GM18907 (cell line): ENCODE measurements around the gene ZNF711.
"Not testable (repeated sequence)": the region's sequence is repeated elsewhere in the genome, so short reads cannot be mapped to it uniquely, and the experiment has no call there.

ENCODE experiments used
- ATAC-seq: cut with Tn5 transposase; IDR thresholded peaks from one replicate; pipeline ENCODE4 v1.9.1; 2021; ENCODE audit warnings: mild to moderate bottlenecking, moderate library complexity; ENCODE audit not compliant: unreplicated experiment

ZNF711 gene

GRCh38 chrX:85243761-85244449 lies at the start of gene ZNF711, which contains the start of gene SATL1:
ZNF711 (plus strand) TSS chrX:85243991; CDS start chrX:85247573, 3,582 bp downstream.
SATL1 (minus strand) TSS chrX:85243779; CDS start chrX:85108968, 134,811 bp downstream.
- ATAC-seq = peak; percentile 70

GRCh38 chrX:85196319-85196718 lies 47.5 kb upstream of the ZNF711 start:
- no peak for ATAC-seq

GRCh38 chrX:85203461-85203970 lies 40.3 kb upstream of the ZNF711 start:
- ATAC-seq = no peak

- no peak for ATAC-seq
Observed at GRCh38 chrX:85213792-85214530, 29.8 kb upstream of the ZNF711 start.

- no peak for ATAC-seq
Observed at GRCh38 chrX:85215946-85216345, 27.8 kb upstream of the ZNF711 start.

- ATAC-seq = no peak
Observed at GRCh38 chrX:85221361-85221760, 22.4 kb upstream of the ZNF711 start.

GRCh38 chrX:85223359-85223758 lies 20.4 kb upstream of the ZNF711 start:
- ATAC-seq = no peak

GRCh38 chrX:85243155-85243554 lies 636 bp upstream of the ZNF711 start:
- ATAC-seq = no peak

GRCh38 chrX:85244450-85245211 lies 840 bp downstream of the ZNF711 start:
- ATAC-seq = peak; percentile 48

- not testable (repeated sequence) for ATAC-seq
Observed at GRCh38 chrX:85285286-85285685, 41.5 kb downstream of the ZNF711 start.

GRCh38 chrX:85288992-85289723 lies 45.4 kb downstream of the ZNF711 start:
- ATAC-seq = no peak

GRCh38 chrX:85303544-85303943 lies 59.8 kb downstream of the ZNF711 start:
- ATAC-seq = peak; percentile 66

- ATAC-seq = no peak
Observed at GRCh38 chrX:85309717-85310116, 65.9 kb downstream of the ZNF711 start.

- not testable (repeated sequence) for ATAC-seq
Observed at GRCh38 chrX:85311348-85311747, 67.6 kb downstream of the ZNF711 start.
